Type B pancreatic cell (in vitro differentiated cells): ENCODE data around the gene FAT2. TPM values are rescaled to one million over a fixed set of nuclear protein-coding genes. Genes with fewer than 3 reads are reported as not detected.

Experiments
- DNase-seq: peaks from one replicate; pipeline ENCODE4 v3.0.0; 2021; ENCODE audit warnings: mixed read lengths; ENCODE audit not compliant: unreplicated experiment; ENCODE audit errors: extremely low spot score
- H3K27ac Mint-ChIP-seq: 2 replicates; pipeline ENCODE4 v1.8.0; 2021; ENCODE audit warnings: mild to moderate bottlenecking, mixed read lengths
- H3K27me3 Mint-ChIP-seq: 2 replicates; pipeline ENCODE4 v1.8.0; 2021; ENCODE audit warnings: mixed read lengths
- H3K36me3 Mint-ChIP-seq: 2 replicates; pipeline ENCODE4 v1.8.0; 2021; ENCODE audit warnings: mixed read lengths
- H3K4me1 Mint-ChIP-seq: one replicate; pipeline ENCODE4 v1.8.0; 2021; ENCODE audit warnings: mixed read lengths; ENCODE audit not compliant: unreplicated experiment
- H3K4me3 Mint-ChIP-seq: 2 replicates; pipeline ENCODE4 v1.8.0; 2021; ENCODE audit warnings: mild to moderate bottlenecking, mixed read lengths
- H3K9me3 Mint-ChIP-seq: 2 replicates; pipeline ENCODE4 v1.8.0; 2021; ENCODE audit warnings: mixed read lengths
- total RNA-seq: library from RNA; stranded (reverse); gene quantifications from 2 replicates; pipeline ENCODE4 v1.2.1, GENCODE V29; 2021; ENCODE audit warnings: low replicate concordance
- TF ChIP-seq, protein P1 (sequence below): fragments of 200-600 bp; sonication (generic); conservative IDR thresholded peaks from 2 replicates; pipeline ENCODE4 v1.5.0; 2021; ENCODE audit warnings: antibody characterized with exemption, mild to moderate bottlenecking

The FAT2 gene
- total RNA-seq, 1 donor from 2014 or later: 0.80 TPM

GRCh38 chr5:151632524-151632923 lies 41.4 kb upstream of the FAT2 start:
- no peaks in the 10 kb centered on the region for H3K9me3 Mint-ChIP-seq
- TF ChIP-seq, protein P1, sequence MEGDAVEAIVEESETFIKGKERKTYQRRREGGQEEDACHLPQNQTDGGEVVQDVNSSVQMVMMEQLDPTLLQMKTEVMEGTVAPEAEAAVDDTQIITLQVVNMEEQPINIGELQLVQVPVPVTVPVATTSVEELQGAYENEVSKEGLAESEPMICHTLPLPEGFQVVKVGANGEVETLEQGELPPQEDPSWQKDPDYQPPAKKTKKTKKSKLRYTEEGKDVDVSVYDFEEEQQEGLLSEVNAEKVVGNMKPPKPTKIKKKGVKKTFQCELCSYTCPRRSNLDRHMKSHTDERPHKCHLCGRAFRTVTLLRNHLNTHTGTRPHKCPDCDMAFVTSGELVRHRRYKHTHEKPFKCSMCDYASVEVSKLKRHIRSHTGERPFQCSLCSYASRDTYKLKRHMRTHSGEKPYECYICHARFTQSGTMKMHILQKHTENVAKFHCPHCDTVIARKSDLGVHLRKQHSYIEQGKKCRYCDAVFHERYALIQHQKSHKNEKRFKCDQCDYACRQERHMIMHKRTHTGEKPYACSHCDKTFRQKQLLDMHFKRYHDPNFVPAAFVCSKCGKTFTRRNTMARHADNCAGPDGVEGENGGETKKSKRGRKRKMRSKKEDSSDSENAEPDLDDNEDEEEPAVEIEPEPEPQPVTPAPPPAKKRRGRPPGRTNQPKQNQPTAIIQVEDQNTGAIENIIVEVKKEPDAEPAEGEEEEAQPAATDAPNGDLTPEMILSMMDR: no peak
- no peak overlapping the region for H3K27ac Mint-ChIP-seq

GRCh38 chr5:151631941-151632340 lies 40.8 kb upstream of the FAT2 start:
- no peak overlapping the region for H3K27ac Mint-ChIP-seq
- H3K9me3 Mint-ChIP-seq: no peaks in the 10 kb centered on the region
- H3K36me3 Mint-ChIP-seq: no peaks in the 10 kb centered on the region
- H3K4me3 Mint-ChIP-seq: no peak overlapping the region
- H3K27me3 Mint-ChIP-seq: peaks cover 8% of the 10 kb centered on the region
- no peaks in the 10 kb centered on the region for H3K4me1 Mint-ChIP-seq
- DNase-seq: no peak
- TF ChIP-seq, protein P1: no peak

More at GRCh38 chr5:151632524-151632923, 41.4 kb upstream of the FAT2 start:
- H3K4me3 Mint-ChIP-seq: no peak overlapping the region
- no peaks in the 10 kb centered on the region for H3K4me1 Mint-ChIP-seq
- H3K36me3 Mint-ChIP-seq: no peaks in the 10 kb centered on the region
- no peak for DNase-seq
- H3K27me3 Mint-ChIP-seq: peaks cover 8% of the 10 kb centered on the region

DNA sequence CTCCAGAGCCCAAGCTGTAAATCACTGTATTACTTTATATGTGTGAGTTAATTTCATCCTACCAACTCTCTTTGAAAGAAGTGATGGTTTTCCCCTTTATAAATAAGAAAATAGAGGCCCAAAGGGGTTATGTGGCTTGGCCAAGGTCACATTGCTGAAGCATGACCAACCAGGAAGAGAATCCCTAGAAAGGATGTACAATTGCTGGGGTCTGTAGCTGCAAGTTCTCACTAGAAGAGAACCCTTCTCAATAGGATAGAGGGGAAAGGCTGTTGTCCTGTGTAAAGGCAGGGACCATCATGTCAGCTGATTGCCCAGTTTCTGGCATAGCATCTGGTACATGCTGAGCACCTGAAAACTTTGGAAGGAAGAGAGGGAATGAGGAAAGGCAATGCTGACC lies 39.0 kb upstream of the FAT2 start:
- Mint-ChIP-seq H3K27me3 (peaks cover 3% of the 10 kb centered on the region), H3K27ac (no peak overlapping the region), H3K9me3 (no peaks in the 10 kb centered on the region), H3K4me1 (no peaks in the 10 kb centered on the region), H3K4me3 (no peak overlapping the region), H3K36me3 (no peaks in the 10 kb centered on the region)
- DNase-seq: no peak
- TF ChIP-seq, protein P1: no peak

- no peak for DNase-seq
- TF ChIP-seq, protein P1: no peak
- no peaks in the 10 kb centered on the region for H3K4me1 Mint-ChIP-seq
- H3K27ac Mint-ChIP-seq: no peak overlapping the region
- H3K9me3 Mint-ChIP-seq: no peaks in the 10 kb centered on the region
- H3K36me3 Mint-ChIP-seq: no peaks in the 10 kb centered on the region
- peaks cover 3% of the 10 kb centered on the region for H3K27me3 Mint-ChIP-seq
- no peak overlapping the region for H3K4me3 Mint-ChIP-seq
Measured at GRCh38 chr5:151628112-151628823, 37.1 kb upstream of the FAT2 start.

DNA sequence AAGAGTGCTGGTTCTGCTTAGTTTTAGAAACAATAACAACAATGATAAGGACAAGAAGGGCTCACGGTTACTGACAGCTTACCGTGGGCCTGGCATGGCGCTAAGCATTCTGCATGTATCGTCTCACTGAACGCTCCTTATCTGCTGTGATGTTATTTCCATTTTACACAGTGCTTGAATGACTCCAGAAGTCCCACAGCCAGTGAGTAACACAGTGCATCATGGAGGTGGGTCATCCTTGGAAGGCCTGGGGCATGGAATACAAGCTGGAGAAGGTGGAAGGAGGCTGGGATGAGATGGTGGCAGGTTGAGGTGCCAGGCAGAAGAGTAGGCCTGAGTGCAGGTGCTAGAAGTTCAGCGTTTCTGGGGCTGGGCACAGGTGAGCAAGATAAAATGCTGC lies 36.5 kb upstream of the FAT2 start:
- H3K4me3 Mint-ChIP-seq: no peak overlapping the region
- no peak for DNase-seq
- no peak overlapping the region for H3K27ac Mint-ChIP-seq
- no peaks in the 10 kb centered on the region for H3K9me3 Mint-ChIP-seq
- peaks cover 3% of the 10 kb centered on the region for H3K27me3 Mint-ChIP-seq
- TF ChIP-seq, protein P1: no peak
- no peaks in the 10 kb centered on the region for H3K36me3 Mint-ChIP-seq
- H3K4me1 Mint-ChIP-seq: no peaks in the 10 kb centered on the region

DNA sequence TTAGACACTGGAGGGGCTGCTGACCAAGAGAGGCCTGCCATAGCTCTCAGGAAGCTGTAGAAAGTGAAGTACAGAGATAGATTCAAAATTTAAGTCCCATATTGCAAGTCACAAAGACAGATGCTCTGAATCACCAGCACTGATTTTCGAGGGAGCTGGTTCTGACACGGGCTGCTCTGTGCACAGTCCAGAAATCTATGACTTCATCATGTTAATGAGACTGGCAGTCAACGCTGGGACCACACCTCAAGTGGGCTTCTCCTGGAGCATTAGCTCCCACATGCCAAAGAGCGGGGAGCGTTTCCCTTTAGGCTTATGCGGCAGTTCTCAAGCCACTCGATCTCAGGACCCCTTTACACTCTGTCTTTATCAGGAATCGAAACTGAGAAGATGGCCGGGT lies 34.2 kb upstream of the FAT2 start:
- H3K36me3 Mint-ChIP-seq: no peaks in the 10 kb centered on the region
- no peak overlapping the region for H3K4me3 Mint-ChIP-seq
- H3K4me1 Mint-ChIP-seq: peaks cover 6% of the 10 kb centered on the region
- no peaks in the 10 kb centered on the region for H3K9me3 Mint-ChIP-seq
- peaks cover 6% of the 10 kb centered on the region for H3K27me3 Mint-ChIP-seq
- no peak for DNase-seq
- H3K27ac Mint-ChIP-seq: no peak overlapping the region
- TF ChIP-seq, protein P1: no peak
